ENCODE measurements around the gene HBM.
A peak's percentile ranks its signal among the peaks of the same experiment; 100 is the strongest.
"Not testable (repeated sequence)": the region's sequence is repeated elsewhere in the genome, so short reads cannot be mapped to it uniquely, and the experiment has no call there.

Gene HBM, protein sequence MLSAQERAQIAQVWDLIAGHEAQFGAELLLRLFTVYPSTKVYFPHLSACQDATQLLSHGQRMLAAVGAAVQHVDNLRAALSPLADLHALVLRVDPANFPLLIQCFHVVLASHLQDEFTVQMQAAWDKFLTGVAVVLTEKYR

DNA sequence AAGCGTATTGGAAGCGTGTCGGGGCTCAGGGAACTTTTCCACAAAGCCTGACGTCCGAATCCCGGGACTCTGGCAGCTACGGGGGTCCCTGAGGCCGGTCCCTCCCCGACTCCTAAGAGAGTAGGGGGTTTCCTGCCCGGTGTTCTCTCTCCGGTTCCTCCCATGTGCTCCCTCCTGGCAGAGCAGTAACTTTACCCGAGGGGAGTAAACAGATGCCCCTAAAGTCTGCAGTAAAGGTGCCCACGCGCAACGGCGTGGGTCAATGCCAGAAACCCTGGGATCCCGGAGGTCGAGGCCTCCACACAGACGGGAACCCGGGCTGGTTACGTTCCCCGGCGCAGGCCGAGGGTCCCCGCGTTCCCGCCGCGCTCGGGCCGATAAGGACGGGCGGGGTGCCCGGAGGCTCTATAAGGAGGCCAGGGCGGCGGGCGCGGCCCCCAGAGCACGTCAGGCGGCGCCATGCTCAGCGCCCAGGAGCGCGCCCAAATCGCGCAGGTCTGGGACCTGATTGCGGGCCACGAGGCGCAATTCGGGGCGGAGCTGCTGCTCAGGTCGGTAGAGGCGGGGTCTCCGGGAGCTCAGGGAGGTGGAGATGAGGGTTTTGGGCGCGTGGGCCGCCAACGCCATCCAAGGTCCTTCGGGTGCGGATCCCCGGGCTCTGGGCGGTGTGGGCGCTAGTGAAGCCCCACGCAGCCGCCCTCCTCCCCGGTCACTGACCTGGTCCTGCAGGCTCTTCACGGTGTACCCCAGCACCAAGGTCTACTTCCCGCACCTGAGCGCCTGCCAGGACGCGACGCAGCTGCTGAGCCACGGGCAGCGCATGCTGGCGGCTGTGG is at the start of gene HBM:
Gene HBM, plus strand, starts transcription at position 440 of the 836 bp plus-strand sequence. Its CDS starts 20 bp downstream, at position 460.
- no peak for DNase-seq (ENCODE audit: low spot score)

DNA sequence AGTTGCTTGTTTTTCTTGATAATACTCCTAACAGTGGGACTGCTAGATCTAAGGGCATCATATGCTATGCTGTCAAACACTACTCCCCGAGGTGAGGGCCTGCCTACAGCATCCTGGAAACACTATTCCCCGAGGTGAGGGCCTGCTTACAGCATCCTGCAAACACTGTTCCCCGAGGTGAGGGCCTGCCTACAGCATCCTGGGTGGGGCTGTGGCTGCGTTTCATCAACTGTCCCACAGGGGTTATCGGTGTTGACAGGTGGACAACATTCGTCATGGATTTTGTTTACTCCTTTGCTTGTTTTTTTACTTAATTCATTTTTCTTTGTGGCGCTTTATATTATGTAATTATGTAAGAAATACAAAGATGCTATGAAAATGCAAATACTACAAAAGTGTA is 49.8 kb upstream of the HBM start:
- no peak for DNase-seq (ENCODE audit: low spot score)

DNA sequence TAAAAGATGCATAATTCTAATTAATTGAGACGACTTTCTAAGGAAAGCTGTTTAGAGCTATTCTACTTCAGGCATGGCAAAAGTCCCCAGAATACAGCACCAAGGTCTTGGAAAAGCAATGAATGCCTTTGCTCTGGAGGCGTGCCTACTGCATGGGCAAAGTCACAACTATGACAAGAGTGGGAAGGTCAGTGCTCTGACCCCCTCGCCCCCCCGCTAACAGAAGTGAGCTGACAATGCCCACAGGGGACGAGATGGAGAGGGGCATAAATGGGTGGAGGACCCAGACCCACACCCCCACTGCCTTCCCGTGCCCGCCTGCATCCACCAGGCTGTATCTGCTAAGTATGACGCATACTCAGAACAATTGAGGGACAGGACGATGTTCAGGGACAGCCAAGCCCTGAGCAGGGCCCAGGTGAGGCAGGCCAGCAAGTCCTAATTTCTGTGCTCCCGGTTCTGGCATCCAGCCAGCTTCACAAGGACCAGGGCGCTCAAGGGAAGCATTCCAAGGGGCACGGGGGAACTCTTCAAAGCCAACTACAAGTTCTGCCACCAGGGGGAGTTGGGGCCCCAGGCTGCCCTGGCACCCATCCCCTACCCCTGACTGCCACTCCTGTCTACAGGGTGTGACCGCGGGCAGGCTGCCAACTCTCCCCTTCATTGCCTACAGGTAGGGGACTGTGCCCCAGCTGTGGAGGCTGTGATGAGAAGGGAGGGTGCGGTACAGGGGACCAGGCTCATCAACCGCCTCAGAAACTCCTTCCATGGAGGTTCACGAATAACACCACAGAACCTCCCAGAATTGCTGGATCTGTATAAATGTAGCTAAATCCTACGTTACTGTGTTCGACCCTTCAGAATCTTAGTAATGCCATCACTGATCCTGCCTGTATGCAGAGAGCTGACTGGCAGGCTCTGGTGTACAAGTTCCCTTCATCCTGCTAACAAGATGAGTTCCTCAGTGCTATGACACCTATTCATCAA is 48.1 kb upstream of the HBM start:
- peak; percentile 52 for DNase-seq (ENCODE audit: low spot score)

DNA sequence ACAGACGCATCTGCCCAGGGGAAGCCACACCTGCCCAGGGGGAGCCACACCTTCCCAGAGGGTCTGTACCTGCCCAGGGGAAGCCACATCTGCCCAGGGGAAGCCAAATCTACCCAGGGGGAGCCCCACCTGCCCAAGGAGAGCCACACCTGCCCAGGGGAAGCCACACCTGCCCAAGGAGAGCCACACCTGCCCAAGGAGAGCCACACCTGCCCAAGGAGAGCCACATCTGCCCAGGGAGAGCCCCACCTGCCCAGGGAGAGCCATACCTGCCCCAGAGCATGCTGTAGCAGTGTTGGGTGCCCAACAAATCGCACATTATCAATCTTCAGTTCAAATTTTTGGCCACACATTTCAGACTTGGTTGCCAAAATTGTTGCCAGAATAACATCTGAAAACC is 46.9 kb upstream of the HBM start:
- no peak for DNase-seq (ENCODE audit: low spot score)

DNA sequence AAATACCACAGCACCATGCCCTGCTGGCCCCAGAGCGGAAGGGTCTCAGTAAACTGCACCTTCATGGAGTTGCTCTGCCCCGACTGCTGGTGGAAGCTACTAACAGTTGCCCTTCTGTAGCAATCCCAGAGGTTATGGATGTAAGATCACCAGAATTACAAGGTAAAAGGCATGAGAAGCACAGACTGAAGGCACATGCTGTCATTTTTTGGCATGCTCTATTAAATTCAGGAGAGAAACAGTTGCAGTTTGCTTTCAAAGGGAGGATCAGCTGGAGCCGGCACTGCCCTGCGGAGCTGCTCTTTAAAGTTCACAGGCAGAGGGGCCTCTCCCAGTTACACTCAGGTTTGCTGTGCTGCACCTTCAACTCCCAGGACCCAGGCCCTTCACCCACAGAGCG is 46.5 kb upstream of the HBM start:
- no peak for DNase-seq (ENCODE audit: low spot score)

DNA sequence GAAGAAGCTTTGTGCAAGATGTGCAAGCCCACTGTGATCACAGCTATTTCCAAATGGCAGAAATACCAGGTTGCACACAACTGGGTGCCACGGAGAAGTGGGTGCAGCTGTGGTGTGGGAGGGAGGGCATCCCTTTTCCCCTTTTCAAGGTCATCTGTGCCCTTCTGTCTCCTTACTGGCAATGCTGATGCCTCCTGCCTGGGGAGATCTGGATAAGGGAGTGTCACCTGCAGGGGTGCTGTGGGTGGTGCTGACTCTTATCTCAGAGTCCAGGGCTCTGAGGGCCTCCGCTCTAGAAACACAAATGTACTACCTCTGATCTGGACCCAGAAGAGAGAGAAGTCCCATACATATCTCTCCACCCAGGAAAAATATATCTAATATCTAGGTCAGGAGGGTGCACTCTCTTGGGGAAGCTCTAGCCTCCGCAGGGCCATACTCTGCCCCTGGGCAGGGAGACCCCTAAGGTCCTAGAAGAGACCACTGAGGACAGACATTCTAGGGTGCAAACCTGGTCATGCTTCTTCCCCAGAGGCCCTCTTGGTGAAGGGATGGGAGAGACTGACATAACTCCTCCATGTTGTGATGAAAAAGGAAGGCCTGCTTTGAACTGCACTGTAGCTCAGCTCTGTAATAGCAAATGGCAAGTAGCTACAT is 45.8 kb upstream of the HBM start:
- no peak for DNase-seq (ENCODE audit: low spot score)

DNA sequence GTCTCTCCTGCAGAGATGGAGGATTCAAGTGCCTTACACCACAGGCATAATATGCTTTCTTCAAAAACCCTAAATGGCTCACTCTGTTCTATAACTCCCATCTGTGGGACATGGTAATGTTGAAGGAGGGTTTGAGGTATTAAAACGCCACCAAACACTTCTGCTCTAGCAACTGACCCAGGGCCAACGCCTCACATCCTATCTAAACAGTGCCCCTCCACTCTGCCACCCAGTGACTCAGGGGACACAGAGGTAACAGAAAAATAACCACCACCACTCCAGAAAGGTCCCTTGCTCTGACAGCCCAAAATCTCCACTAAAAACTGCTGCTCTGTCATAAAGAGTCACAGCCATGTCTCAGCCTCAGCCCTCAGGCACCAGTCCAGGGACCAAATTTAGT is 45.0 kb upstream of the HBM start:
- DNase-seq (ENCODE audit: low spot score): no peak

DNA sequence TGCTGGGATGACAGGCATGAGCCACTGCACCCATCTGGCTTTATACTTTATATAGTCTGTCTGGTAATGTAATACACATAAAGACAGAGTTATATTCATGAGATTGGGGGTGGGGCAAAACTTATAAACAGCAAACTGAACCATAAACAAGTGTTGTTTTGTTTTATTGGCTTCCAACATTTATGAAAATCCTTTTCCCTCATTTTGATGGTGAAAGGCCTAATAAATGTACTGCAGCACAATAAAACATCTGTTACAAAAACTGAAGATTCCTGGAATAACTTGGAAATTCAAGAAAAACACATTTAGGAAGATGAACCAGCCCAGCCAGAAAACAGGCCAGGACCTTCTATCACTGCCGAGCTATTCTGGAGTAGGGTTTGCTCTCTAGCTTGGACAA is 43.4 kb upstream of the HBM start:
- DNase-seq (ENCODE audit: low spot score): no peak

DNA sequence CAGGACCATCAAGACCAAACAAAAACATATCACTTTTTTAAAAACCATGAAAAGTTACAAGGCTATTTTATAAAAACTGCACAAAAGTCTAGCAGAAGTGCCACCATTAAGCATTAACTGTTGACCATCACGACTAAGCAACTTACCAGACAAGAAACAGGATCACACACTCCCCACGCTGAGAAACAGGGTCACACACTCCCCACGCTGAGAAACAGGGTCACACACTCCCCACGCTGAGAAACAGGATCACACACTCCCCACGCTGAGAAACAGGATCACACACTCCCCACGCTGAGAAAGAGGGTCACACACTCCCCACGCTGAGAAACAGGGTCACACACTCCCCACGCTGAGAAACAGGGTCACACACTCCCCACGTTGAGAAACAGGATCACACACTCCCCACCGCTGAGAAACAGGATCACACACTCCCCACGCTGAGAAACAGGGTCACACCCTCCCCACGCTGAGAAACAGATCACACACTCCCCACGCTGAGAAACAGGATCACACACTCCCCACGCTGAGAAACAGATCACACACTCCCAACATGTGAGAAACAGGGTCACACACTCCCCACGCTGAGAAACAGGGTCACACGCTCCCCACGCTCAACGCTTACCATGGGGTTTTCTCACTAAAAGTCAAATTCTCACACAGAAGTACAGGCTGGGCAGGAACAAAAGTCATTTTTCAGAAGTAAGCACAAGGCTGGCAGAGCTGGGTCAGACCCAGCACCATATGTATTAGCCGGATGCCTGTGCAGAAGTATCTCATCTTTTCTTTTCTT is 42.0 kb upstream of the HBM start:
- not testable (repeated sequence) for DNase-seq (ENCODE audit: low spot score)

DNA sequence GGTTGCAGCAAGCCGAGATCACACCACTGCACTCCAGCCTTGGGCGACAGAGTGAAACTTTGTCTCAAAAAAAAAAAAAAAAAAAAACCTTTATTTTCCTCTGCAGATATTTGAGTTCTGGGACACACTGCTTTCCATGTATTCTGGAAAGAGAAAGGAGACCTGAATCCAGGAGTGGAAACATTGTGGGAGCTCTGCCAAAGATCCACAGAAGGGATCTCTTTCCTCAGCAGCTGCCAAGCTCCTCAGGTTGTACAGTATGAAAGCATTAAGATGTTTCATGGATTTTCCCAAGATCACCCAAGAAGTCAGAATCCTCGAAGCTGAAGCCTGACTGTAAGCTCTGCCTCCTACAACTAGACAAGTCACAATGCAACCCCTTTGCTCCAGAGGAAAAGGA is 40.8 kb upstream of the HBM start:
- DNase-seq (ENCODE audit: low spot score): no peak

DNA sequence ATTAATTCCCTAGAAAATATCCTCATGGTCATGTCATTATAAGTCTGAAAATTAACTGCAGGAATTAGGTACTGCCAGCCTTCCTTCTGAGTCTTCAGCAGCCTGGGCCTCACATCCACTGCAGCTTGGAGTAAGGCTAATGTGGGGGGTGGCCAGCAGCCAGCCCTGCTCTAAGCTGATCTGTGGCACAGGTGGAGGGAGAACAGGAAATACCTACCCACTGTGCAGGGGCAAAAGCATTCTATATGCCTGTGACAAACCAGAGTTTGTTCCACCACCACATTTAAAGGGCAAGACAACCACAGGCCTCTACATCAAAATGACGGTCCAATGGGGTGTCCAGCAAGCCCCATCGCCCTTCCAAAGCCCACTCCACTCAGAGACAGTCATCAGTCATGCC is 36.7 kb upstream of the HBM start:
- no peak for DNase-seq (ENCODE audit: low spot score)

DNA sequence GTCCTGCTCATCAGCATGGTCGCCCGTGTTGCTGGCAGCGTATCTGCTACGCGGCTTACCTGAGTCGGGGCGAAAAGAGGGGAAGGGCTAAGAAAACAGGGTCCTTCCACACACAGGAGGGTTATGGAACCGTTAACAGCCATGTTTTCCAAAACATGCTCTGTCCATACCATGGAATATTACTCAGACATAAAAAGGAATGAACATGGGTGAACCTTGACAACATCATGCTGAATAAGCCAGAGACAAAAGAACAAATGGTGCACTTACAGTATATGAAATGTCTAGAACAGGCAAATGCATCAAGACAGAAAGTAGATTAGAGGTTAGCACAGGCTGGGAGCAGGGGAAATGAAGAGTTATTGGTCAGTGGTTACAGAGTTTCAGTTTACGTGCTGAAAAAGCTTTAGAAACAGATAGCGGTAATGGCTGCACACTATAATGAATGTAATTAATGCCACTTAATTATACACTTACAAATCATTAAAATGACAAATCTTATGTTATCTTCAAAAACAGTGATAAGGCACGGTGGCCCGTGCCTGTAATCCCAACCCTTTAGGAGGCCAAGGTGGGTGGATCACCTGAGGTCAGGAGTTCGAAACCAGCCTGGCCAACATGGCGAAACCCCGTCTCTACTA is 35.1 kb upstream of the HBM start:
- DNase-seq (ENCODE audit: low spot score): no peak

DNA sequence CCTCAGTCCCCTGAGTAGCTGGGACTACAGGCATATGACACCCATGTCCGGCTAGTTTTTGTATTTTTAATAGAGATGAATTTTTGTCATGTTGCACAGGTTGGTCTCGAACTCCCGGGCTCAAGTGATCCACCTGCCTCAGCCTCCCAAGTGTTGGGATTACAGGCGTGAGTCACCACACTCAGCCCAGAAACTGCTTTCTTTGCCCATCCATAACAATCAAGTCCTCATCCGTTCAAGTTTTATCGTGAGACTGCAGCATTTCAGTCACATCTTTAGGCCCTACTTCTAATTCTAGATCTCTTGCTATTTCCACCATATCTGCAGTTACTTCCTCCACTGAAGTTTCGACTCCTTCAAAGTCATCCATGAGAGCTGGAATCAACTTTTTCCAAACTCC is 33.7 kb upstream of the HBM start:
- DNase-seq (ENCODE audit: low spot score): no peak

DNA sequence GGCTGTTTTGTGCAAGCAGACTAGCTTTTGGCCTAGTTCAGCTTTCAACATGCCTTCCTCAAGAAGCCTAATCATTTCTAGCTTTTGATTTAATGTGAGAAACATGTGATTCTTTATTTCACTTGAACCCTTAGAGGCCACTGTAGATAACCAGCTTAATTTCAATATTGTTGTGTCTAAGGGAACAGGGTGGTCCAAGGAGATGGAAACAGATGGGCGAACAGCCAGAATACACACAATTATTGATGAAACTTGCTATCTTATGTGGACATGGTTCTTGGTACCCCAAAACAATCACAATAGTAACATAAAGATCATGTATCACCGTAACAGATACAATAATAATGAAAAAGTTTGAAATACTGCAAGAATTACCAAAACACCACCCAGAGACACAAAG is 32.1 kb upstream of the HBM start:
- no peak for DNase-seq (ENCODE audit: low spot score)

DNA sequence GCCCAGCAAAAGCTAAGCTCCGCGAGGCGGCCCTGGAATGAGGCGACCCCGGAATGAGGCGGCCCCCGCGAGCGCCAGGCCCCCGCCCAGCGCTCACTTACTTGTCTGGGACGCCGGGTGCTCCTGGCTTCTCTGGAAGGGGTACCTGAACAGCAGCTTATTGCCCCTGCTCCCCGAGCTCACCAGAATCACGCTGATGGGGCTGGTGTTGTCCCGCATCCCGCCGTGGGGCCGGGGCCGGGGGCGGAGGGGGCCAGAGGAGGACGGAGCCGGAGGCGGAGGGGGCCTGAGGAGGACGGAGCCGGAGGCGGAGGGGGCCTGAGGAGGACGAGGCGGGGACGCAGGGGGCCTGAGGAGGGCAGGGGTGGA is 27.7 kb upstream of the HBM start:
- peak; percentile 37 for DNase-seq (ENCODE audit: low spot score)

DNA sequence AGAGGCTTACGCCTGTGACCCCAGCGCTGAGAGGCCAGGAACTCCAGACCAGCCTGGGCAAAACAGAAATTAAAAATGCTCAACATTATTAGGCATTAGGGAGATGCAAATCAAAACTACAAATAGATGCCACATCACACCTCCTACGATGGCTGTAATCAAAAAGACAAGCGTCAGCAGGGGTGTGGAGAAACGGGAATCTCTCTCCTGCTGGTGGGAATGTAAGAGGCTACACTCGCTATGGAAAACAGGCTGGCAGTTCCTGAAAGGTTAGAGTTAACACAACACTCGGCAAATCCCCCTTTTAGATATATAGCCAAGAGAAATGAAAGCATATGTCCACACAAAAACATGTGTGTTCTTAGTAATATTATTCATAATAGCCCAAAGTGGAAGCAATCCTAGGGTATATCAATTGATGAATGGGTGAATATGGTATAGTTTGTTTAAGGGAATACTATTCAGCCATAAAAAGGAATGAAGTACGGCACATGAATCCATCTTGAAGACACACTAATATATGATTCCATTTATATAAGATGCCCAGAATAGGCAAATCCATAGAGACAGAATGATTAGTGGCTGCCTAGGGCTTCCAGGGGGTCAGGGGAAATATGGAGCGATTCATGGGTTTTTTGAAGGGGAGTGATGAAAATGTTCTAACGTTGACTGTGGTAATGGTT is 25.5 kb upstream of the HBM start:
- no peak for DNase-seq (ENCODE audit: low spot score)

DNA sequence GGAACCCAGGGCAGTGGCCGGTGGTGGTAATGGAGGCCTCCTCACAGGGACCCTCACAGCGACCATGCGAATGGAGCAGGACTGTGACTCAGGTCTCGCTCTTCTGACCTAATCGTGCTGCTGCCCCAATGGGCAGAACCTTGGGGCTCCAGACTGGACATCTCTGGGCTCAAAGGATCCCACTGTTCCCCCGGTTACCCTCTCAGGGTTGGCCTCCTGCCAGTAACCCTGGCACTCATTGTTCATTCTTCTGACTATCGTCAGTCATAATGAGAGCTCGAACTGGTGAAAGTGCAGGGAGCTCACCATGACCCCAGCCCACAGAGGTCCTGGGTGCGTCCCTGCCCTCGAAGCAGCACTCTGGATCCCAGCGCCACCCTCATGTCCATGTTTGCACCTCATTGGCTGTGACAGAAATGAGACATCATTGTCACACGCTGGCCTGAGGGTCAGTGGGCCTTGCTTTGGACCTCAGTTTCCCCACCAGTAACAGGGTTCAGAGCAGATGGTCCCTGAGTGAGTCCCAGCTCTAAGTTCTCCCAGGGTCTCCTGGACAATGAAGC is 23.3 kb upstream of the HBM start:
- no peak for DNase-seq (ENCODE audit: low spot score)

DNA sequence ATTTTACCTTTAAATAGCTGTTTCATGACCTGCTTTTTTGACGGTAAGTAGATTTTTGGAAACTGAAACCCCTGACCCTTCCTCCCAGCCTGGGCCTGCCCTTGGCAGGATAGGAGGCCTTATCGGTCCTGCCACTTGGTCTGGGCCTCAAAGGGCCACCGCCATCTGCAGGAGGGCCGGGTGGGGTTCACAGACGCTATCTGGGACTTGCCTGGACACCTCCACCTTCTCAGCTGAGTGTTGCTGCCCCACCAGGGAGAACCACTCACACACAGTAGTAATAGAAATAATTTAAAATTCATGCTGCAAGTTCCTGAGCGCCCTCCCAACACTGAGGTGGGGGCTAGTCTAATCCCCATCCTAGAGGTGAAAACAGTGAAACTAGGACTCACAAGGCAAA is 22.7 kb upstream of the HBM start:
- DNase-seq (ENCODE audit: low spot score): no peak

DNA sequence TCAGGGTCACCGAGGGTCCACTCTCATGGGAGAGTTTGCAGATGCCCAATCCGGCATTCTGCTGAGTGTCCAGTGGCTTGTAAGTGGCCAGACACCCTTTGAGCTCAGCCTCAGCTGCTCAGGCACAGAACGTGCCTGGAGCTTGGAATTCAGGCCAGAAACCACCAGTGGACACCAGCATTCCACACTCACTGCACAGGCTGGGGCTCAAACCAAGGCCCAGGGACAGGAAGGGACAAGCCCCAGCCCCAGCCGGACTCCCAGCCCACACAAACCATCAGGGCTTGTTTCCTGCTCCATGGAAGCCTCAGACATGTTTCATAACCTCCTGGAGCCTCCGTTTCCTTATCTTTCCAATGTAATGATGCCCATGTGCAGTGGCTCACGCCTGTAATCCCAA is 22.3 kb upstream of the HBM start:
- DNase-seq (ENCODE audit: low spot score): no peak

DNA sequence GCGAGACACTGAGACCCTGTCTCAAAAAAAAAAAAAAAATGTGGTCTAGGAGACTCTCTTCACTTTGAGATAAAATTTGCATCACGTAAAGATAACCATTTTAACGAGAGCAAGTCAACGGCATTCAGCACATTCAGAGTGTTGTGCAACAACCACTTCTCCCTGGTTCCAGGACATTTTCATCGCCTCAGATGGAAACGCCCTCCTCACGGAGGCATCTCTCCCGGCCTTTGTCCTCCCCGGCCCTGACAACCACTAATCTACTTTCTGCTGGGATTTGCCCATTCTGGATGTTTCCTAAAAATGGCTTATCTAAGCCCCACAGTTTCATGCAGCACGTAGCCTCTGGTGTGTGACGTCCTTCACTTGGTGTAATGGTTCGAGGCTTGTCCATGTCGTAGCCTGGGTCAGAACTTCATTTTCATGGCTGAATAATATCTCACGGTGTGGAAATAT is 21.0 kb upstream of the HBM start:
- no peak for DNase-seq (ENCODE audit: low spot score)
